ENCODE measurements around the gene ZNF282.
"Not testable (repeated sequence)": the region's sequence is repeated elsewhere in the genome, so short reads cannot be mapped to it uniquely, and the experiment has no call there.

The ZNF282 gene

DNA sequence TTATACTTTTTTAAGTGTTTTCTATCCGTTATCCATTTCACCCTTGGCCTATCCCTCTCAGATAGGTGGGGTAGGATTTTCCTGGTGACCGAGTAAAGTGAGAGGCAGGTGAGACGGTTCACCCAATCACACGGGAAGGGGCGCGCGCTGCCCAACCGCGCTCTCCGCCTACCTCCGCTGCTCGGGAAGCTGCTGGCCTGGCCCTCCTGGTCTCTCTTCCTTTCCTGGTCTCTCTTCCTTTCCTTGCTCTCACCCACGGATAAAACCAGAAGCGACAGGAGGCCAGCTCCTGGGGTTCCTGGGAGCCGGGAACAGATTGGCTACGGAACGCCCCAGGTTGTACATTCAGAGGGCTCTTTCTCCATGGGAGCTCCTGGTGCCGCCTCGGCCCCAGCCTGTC lies 29.8 kb downstream of the ZNF282 start:
- no peaks in the 10 kb centered on the region for H3K4me1 ChIP-seq
- no peak for DNase-seq
- TF ChIP-seq CTCF (IDR thresholded peaks at IDR 0.05), result no peak
- no peak overlapping the region for H3K27ac ChIP-seq
- no peaks in the 10 kb centered on the region for H3K9me3 ChIP-seq
- intact Hi-C loops (cut with DNase I; ENCODE audit: low total_unique reads), result no loop called here
- peaks cover 19 to 68% (median 54%) of the 10 kb centered on the region in 3 donors for H3K36me3 ChIP-seq
- no peak overlapping the region for H3K4me3 ChIP-seq
- no peaks in the 10 kb centered on the region for H3K27me3 ChIP-seq

DNA sequence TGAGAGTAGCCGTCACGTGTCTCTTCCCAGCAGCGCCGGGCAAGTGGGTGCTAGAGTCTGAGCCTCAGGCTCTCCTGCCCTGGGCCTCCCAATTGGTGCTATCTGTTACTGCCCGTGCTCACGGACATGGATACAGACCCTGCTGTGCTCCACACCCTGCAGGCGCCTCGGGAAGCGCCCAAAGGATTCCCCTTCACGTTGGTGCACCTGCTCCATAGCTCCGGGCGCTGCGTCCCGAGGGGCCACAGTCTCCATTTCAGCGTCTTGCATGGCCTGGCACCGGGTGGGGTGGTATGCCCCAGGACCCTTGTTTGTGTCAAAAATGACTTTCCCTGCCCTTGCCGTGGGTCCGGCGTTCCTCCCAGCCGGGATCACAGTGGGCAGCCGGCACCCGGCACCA lies 30.3 kb downstream of the ZNF282 start:
- intact Hi-C loops (cut with DNase I; ENCODE audit: low total_unique reads), result no loop called here
- Histone ChIP-seq H3K27ac (no peak overlapping the region), H3K36me3 (peaks cover 18 to 62% (median 48%) of the 10 kb centered on the region in 3 donors), H3K4me3 (no peak overlapping the region), H3K27me3 (no peaks in the 10 kb centered on the region), H3K9me3 (no peaks in the 10 kb centered on the region), H3K4me1 (no peaks in the 10 kb centered on the region)
- DNase-seq, result no peak
- TF ChIP-seq CTCF (IDR thresholded peaks at IDR 0.05), result no peak

DNA sequence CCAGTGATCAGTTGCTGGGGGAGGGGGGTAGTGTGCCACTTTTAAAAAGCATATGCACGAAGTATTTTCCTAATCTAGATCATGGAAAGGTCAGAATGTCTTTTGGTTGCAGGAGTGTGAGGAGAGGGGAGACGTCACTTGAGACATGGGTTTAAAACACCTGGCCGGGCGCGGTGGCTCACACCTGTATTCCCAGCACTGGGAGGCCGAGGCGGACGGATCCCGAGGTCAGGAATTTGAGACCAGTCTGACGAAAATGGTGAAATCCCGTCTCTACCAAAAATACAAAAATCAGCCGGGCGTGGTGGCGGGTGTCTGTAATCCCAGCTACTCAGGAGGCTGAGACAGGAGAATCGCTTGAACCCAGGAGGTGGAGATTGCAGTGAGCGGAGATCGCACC lies 31.0 kb downstream of the ZNF282 start:
- H3K27ac ChIP-seq; H3K27me3 ChIP-seq; H3K4me1 ChIP-seq; DNase-seq; H3K4me3 ChIP-seq; H3K9me3 ChIP-seq; intact Hi-C loops (cut with DNase I; ENCODE audit: low total_unique reads): not testable (repeated sequence)
- H3K36me3 ChIP-seq, result peaks cover 12 to 55% (median 41%) of the 10 kb centered on the region in 3 donors

- no peak for DNase-seq
- TF ChIP-seq CTCF (IDR thresholded peaks at IDR 0.05), result no peak
- intact Hi-C loops (cut with DNase I; ENCODE audit: low total_unique reads), result no loop called here
Observed at GRCh38 chr7:149226840-149227494, 31.6 kb downstream of the ZNF282 start.

GRCh38 chr7:149228831-149229471 lies 33.6 kb downstream of the ZNF282 start:
- TF ChIP-seq CTCF (IDR thresholded peaks at IDR 0.05), result no peak
- H3K27ac ChIP-seq, result no peak overlapping the region
- intact Hi-C loops (cut with DNase I; ENCODE audit: low total_unique reads), result no loop called here
- H3K4me3 ChIP-seq, result no peak overlapping the region
- no peaks in the 10 kb centered on the region for H3K27me3 ChIP-seq
- H3K4me1 ChIP-seq, result no peaks in the 10 kb centered on the region
- peaks cover 9 to 29% (median 19%) of the 10 kb centered on the region in 3 donors for H3K36me3 ChIP-seq
- no peaks in the 10 kb centered on the region for H3K9me3 ChIP-seq
- DNase-seq, result no peak

More at GRCh38 chr7:149226840-149227494, 31.6 kb downstream of the ZNF282 start:
- H3K27me3 ChIP-seq, result no peaks in the 10 kb centered on the region
- no peak overlapping the region for H3K27ac ChIP-seq
- peaks cover 9 to 49% (median 35%) of the 10 kb centered on the region in 3 donors for H3K36me3 ChIP-seq
- H3K4me3 ChIP-seq, result no peak overlapping the region
- H3K4me1 ChIP-seq, result no peaks in the 10 kb centered on the region
- H3K9me3 ChIP-seq, result no peaks in the 10 kb centered on the region

DNA sequence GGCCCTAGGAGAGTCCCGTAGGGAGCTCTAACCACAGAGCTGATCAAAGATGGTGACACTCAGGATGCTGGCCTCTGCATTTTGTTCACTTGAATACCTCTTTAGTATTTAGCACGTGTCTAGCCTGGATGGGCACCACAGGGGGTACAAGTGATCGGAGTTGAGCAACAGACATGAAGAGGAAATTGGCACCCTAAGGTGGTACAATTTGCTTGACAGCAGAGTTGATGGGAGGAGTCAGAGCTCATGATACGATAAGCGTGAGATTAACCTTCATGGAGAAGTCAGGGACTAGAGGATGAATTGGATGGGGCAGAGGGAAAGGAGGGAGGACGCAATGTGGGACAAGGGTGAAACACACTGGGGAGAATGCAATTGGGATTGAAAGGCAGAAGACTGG lies 34.2 kb downstream of the ZNF282 start:
- no peak for DNase-seq
- H3K36me3 ChIP-seq, result peaks cover 4 to 23% (median 13%) of the 10 kb centered on the region in 3 donors
- no peaks in the 10 kb centered on the region for H3K4me1 ChIP-seq
- H3K27me3 ChIP-seq, result no peaks in the 10 kb centered on the region
- no peak overlapping the region for H3K4me3 ChIP-seq
- TF ChIP-seq CTCF (IDR thresholded peaks at IDR 0.05), result no peak
- intact Hi-C loops (cut with DNase I; ENCODE audit: low total_unique reads), result no loop called here
- no peaks in the 10 kb centered on the region for H3K9me3 ChIP-seq
- H3K27ac ChIP-seq, result no peak overlapping the region

Measured in tibial artery (tissue), 4 donors.